Keratinocyte (primary cell): ENCODE data around the gene GLI3.

Experiments used
- EZH2 ChIP-seq: IDR thresholded peaks from one replicate; pipeline ENCODE4 v1.6.1; 2012; ENCODE audit warnings: inconsistent platforms, mild to moderate bottlenecking, low read length, moderate library complexity
- TF ChIP-seq, protein P1 (sequence below), 3 experiments: IDR thresholded peaks in 1 of 3; conservative IDR thresholded peaks in 1 of 3; optimal IDR thresholded peaks in 1 of 3; 2 replicates in 2 of 3; 3 replicates in 1 of 3; pipeline versions ENCODE3 to v1.5.1; 2011; ENCODE audit warnings: low read length in 3 of 3, mild to moderate bottlenecking in 3 of 3, moderate library complexity in 2 of 3, control low read depth in 1 of 3, inconsistent platforms in 1 of 3; ENCODE audit not compliant: insufficient read depth in 2 of 3; ENCODE audit errors: extremely low read depth in 1 of 3

DNA sequence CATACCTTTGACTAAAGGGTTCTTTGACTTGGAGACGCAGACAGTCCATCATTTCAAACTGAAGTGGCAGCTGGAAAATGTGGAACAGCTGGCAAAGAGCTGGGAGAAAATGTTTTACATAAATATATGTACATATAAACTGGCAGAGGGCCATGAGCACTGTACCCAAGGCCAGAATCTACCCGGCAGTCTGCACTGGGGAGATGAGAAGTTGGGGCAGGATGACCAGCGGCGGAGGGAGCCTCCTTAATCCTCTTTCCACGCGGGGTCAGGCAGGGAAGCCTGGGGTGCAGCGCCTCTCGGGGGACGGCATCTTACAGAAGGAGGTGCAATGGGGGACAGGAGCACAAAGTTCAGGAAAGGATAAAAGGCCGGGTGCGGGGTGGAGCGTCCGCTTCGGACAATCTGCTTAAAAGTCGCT, 1.3 kb downstream of the GLI3 start:
- TF ChIP-seq, protein P1, sequence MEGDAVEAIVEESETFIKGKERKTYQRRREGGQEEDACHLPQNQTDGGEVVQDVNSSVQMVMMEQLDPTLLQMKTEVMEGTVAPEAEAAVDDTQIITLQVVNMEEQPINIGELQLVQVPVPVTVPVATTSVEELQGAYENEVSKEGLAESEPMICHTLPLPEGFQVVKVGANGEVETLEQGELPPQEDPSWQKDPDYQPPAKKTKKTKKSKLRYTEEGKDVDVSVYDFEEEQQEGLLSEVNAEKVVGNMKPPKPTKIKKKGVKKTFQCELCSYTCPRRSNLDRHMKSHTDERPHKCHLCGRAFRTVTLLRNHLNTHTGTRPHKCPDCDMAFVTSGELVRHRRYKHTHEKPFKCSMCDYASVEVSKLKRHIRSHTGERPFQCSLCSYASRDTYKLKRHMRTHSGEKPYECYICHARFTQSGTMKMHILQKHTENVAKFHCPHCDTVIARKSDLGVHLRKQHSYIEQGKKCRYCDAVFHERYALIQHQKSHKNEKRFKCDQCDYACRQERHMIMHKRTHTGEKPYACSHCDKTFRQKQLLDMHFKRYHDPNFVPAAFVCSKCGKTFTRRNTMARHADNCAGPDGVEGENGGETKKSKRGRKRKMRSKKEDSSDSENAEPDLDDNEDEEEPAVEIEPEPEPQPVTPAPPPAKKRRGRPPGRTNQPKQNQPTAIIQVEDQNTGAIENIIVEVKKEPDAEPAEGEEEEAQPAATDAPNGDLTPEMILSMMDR (optimal IDR thresholded peaks at IDR 0.05 in 1 of 3, IDR thresholded peaks at IDR 0.05 in 1 of 3, conservative IDR thresholded peaks at IDR 0.05 in 1 of 3; ENCODE audit: extremely low read depth in 1 of 3, insufficient read depth in 2 of 3, low read length in 3 of 3) = no peak
- TF ChIP-seq EZH2 = no peak
